HepG2 (cell line): ENCODE results near the gene UTS2R. TPM values are rescaled to one million over a fixed set of nuclear protein-coding genes. Genes with fewer than 3 reads are reported as not detected.

Experiments used
- ADNP ChIP-seq: sonication (generic); formaldehyde crosslinking; IDR thresholded peaks from 2 replicates; pipeline ENCODE4 v1.4.0; 2020; ENCODE audit warnings: missing genetic modification reagents
- ATF1 ChIP-seq: IDR thresholded peaks from 2 replicates; pipeline ENCODE4 v1.6.1; 2016; ENCODE audit warnings: mild to moderate bottlenecking, control low read depth
- CBFB ChIP-seq: sonication (generic); formaldehyde crosslinking; IDR thresholded peaks from 2 replicates; pipeline ENCODE4 v1.4.0; 2020; ENCODE audit warnings: missing genetic modification reagents
- CERS6 ChIP-seq: sonication (generic); formaldehyde crosslinking; IDR thresholded peaks from 2 replicates; pipeline ENCODE4 v1.5.0; 2020; ENCODE audit warnings: missing genetic modification reagents
- FOXA3 ChIP-seq: IDR thresholded peaks from 2 replicates; pipeline ENCODE4 v1.6.1; 2016; ENCODE audit warnings: missing genetic modification reagents, missing compliant biosample characterization
- HDAC6 ChIP-seq: fragments of 200-600 bp; sonication (generic); IDR thresholded peaks from 2 replicates; pipeline ENCODE4 v1.7.0; 2017; ENCODE audit warnings: mild to moderate bottlenecking, antibody characterized with exemption, low read length, low read depth
- IKZF1 ChIP-seq: fragments of 450-650 bp; IDR thresholded peaks from 2 replicates; pipeline ENCODE4 v1.7.1; 2016
- KDM3A ChIP-seq: IDR thresholded peaks from 2 replicates; pipeline ENCODE4 v1.6.1; 2018; ENCODE audit warnings: low read depth, missing compliant biosample characterization
- LBX2 ChIP-seq: sonication (generic); formaldehyde crosslinking; IDR thresholded peaks from 2 replicates; pipeline ENCODE4 v1.5.0; 2020; ENCODE audit warnings: missing genetic modification reagents, mild to moderate bottlenecking, borderline replicate concordance
- NCOA2 ChIP-seq: sonication (generic); formaldehyde crosslinking; IDR thresholded peaks from 2 replicates; pipeline ENCODE4 v1.8.0; 2022; ENCODE audit warnings: inconsistent platforms
- SP1 ChIP-seq, 2 experiments: fragments of 450-650 bp in 1 of 2; sonication (generic) in 1 of 2; formaldehyde crosslinking in 1 of 2; IDR thresholded peaks; 2 replicates each; pipeline versions ENCODE4 v1.4.0 to v1.6.1; 2016 to 2020; ENCODE audit warnings: missing genetic modification reagents in 1 of 2
- ZBTB33 ChIP-seq: sonication (generic); formaldehyde crosslinking; IDR thresholded peaks from 2 replicates; pipeline ENCODE4 v1.4.0; 2020; ENCODE audit warnings: missing genetic modification reagents
- ZEB1 ChIP-seq: IDR thresholded peaks from 2 replicates; pipeline ENCODE4 v1.6.1; 2012; ENCODE audit warnings: mild to moderate bottlenecking, low read depth, inconsistent platforms; ENCODE audit not compliant: insufficient replicate concordance
- ZFP91 ChIP-seq: sonication (generic); formaldehyde crosslinking; IDR thresholded peaks from 2 replicates; pipeline ENCODE4 v1.9.0; 2022; ENCODE audit warnings: missing genetic modification reagents, mild to moderate bottlenecking, borderline replicate concordance
- ZFY ChIP-seq: sonication (generic); formaldehyde crosslinking; IDR thresholded peaks from 2 replicates; pipeline ENCODE4 v1.4.0; 2020; ENCODE audit warnings: missing genetic modification reagents
- ZNF230 ChIP-seq: sonication (generic); formaldehyde crosslinking; IDR thresholded peaks from 2 replicates; pipeline ENCODE4 v1.4.0; 2020; ENCODE audit warnings: mild to moderate bottlenecking, missing genetic modification reagents
- polyA plus RNA-seq, 8 experiments: library from polyadenylated mRNA; depleted of rRNA in 3 of 8; stranded (reverse) in 7 of 8; unstranded in 1 of 8; fragments of >200 nt; fragmentation: Illumina TruSeq in 4 of 8; extraction: Trizol in 4 of 8; gene quantifications; 2 replicates each; pipeline versions ENCODE4 v1.2.1 to v1.2.3, GENCODE V29; 2011 to 2016; ENCODE audit warnings: low read depth in 4 of 8, missing spikeins in 1 of 8, mixed read lengths in 1 of 8; ENCODE audit not compliant: insufficient read depth in 1 of 8
- total RNA-seq, 5 experiments: library from RNA; depleted of rRNA; stranded (reverse); fragments of >200 nt; fragmentation: Illumina TruSeq; extraction: Trizol; gene quantifications; 2 replicates each; pipeline ENCODE4 v1.2.3, GENCODE V29; 2016; ENCODE audit warnings: low read depth in 1 of 5
- TF ChIP-seq, protein P1 (sequence below): sonication (generic); formaldehyde crosslinking; IDR thresholded peaks from 2 replicates; pipeline ENCODE4 v1.4.0; 2020; ENCODE audit warnings: missing genetic modification reagents; ENCODE audit errors: not compliant biosample characterization
- TF ChIP-seq, protein P2 (sequence below): sonication (generic); formaldehyde crosslinking; IDR thresholded peaks from 2 replicates; pipeline ENCODE4 v1.4.0; 2020; ENCODE audit warnings: mild to moderate bottlenecking, missing genetic modification reagents
- TF ChIP-seq, protein P3 (sequence below): sonication (generic); formaldehyde crosslinking; IDR thresholded peaks from 2 replicates; pipeline ENCODE4 v1.4.0; 2020; ENCODE audit warnings: missing genetic modification reagents, borderline replicate concordance
- TF ChIP-seq, protein P4 (sequence below): sonication (generic); formaldehyde crosslinking; IDR thresholded peaks from 2 replicates; pipeline ENCODE4 v1.4.0; 2020; ENCODE audit warnings: low read depth, mild to moderate bottlenecking, missing genetic modification reagents

Gene UTS2R
- total and polyA plus RNA-seq, 2 of the 13 experiments (the other 11 are each of a cell fraction or from before 2014, with no cell fraction given): 0.13 to 0.15 TPM

DNA sequence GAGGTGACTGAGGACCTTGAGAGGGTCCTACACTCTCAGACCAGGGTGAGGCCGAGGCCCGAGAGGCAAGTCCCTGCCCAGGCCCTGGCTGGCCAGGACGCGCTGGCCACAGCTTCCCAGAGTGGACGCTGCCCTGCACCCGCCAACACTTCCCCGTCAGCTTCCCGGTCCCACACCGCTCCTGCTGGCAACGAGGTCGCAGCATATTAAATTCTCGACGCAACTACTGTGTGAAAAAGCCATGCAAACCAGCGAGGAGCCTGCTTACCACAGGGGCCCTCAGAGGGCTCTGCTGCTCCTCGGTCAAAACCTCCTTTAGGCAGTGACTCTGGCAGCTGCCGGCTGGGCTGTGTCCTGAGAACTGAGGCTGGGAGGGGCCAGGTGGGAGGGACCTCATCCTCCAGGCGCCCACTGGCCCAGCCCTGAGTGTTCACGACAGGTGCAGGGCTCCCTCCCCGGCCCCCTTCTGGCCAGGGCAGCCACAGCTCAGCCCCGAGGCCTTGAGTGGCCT lies 14.7 kb upstream of the UTS2R start (continued):
- TF ChIP-seq ZBTB33 (peak; percentile 59; the same call in 1 of the 2 replicates), LBX2 (no peak), ZNF230 (CRISPR knock-in tag) (no peak), ADNP (no peak), CBFB (CRISPR knock-in tag) (0 out of 2 replicates have a peak, but pooled peaks have one; percentile 15), FOXA3 (CRISPR knock-in tag) (no peak), NCOA2 (CRISPR knock-in tag) (no peak), KDM3A (CRISPR knock-in tag) (no peak), ZFP91 (no peak), ZEB1 (peak; percentile 26), IKZF1 (no peak), SP1 (IDR thresholded peaks at IDR 0.05) (no peak), SP1 (CRISPR knock-in tag; IDR thresholded peaks at IDR 0.05) (no peak), HDAC6 (no peak), ATF1 (CRISPR knock-in tag) (no peak), ZFY (CRISPR knock-in tag) (no peak), CERS6 (CRISPR knock-in tag) (no peak)
- TF ChIP-seq, protein P1, sequence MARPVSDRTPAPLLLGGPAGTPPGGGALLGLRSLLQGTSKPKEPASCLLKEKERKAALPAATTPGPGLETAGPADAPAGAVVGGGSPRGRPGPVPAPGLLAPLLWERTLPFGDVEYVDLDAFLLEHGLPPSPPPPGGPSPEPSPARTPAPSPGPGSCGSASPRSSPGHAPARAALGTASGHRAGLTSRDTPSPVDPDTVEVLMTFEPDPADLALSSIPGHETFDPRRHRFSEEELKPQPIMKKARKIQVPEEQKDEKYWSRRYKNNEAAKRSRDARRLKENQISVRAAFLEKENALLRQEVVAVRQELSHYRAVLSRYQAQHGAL (CRISPR knock-in tag): no peak
- TF ChIP-seq, protein P2, sequence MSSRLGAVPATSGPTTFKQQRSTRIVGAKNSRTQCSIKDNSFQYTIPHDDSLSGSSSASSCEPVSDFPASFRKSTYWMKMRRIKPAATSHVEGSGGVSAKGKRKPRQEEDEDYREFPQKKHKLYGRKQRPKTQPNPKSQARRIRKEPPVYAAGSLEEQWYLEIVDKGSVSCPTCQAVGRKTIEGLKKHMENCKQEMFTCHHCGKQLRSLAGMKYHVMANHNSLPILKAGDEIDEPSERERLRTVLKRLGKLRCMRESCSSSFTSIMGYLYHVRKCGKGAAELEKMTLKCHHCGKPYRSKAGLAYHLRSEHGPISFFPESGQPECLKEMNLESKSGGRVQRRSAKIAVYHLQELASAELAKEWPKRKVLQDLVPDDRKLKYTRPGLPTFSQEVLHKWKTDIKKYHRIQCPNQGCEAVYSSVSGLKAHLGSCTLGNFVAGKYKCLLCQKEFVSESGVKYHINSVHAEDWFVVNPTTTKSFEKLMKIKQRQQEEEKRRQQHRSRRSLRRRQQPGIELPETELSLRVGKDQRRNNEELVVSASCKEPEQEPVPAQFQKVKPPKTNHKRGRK: no peak
- TF ChIP-seq, protein P3, sequence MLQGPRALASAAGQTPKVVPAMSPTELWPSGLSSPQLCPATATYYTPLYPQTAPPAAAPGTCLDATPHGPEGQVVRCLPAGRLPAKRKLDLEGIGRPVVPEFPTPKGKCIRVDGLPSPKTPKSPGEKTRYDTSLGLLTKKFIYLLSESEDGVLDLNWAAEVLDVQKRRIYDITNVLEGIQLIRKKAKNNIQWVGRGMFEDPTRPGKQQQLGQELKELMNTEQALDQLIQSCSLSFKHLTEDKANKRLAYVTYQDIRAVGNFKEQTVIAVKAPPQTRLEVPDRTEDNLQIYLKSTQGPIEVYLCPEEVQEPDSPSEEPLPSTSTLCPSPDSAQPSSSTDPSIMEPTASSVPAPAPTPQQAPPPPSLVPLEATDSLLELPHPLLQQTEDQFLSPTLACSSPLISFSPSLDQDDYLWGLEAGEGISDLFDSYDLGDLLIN (CRISPR knock-in tag): no peak
- TF ChIP-seq, protein P4, sequence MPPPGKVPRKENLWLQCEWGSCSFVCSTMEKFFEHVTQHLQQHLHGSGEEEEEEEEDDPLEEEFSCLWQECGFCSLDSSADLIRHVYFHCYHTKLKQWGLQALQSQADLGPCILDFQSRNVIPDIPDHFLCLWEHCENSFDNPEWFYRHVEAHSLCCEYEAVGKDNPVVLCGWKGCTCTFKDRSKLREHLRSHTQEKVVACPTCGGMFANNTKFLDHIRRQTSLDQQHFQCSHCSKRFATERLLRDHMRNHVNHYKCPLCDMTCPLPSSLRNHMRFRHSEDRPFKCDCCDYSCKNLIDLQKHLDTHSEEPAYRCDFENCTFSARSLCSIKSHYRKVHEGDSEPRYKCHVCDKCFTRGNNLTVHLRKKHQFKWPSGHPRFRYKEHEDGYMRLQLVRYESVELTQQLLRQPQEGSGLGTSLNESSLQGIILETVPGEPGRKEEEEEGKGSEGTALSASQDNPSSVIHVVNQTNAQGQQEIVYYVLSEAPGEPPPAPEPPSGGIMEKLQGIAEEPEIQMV (CRISPR knock-in tag): no peak
